ENCODE data around the gene AMFR. TPM values are rescaled to one million over a fixed set of nuclear protein-coding genes. Genes with fewer than 3 reads are reported as not detected.

AMFR gene
- total RNA-seq, 6 experiments from 2014 or later, result 104 to 117 (median 112) TPM

GRCh38 chr16:56420613-56421012 is 4.7 kb downstream of the AMFR start:
- no peak for DNase-seq
- Mint-ChIP-seq H3K36me3 (ENCODE audit: low read depth) (no peaks in the 10 kb centered on the region), H3K27ac (peak overlapping the region; percentile 50; the same call in 1 of the 2 replicates), H3K4me1 (ENCODE audit: low read depth) (peaks cover 45% of the 10 kb centered on the region), H3K4me3 (no peak overlapping the region), H3K27me3 (ENCODE audit: insufficient read depth) (no peaks in the 10 kb centered on the region), H3K9me3 (no peaks in the 10 kb centered on the region)
- TF ChIP-seq CTCF (IDR thresholded peaks at IDR 0.05), result no peak

GRCh38 chr16:56419740-56420548 is 5.4 kb downstream of the AMFR start:
- Mint-ChIP-seq H3K27me3 (ENCODE audit: insufficient read depth) (no peaks in the 10 kb centered on the region), H3K9me3 (no peaks in the 10 kb centered on the region), H3K36me3 (ENCODE audit: low read depth) (no peaks in the 10 kb centered on the region), H3K27ac (peak overlapping the region; percentile 50; the same call in 1 of the 2 replicates), H3K4me1 (ENCODE audit: low read depth) (peaks cover 51% of the 10 kb centered on the region), H3K4me3 (no peak overlapping the region)
- DNase-seq, result no peak
- no peak for TF ChIP-seq CTCF (IDR thresholded peaks at IDR 0.05)

GRCh38 chr16:56417138-56417537 is 8.2 kb downstream of the AMFR start:
- no peak for DNase-seq

GRCh38 chr16:56415875-56416274 is 9.5 kb downstream of the AMFR start:
- Mint-ChIP-seq H3K27me3 (ENCODE audit: insufficient read depth) (no peaks in the 10 kb centered on the region), H3K27ac (no peak overlapping the region), H3K4me3 (no peak overlapping the region), H3K36me3 (ENCODE audit: low read depth) (peaks cover 7% of the 10 kb centered on the region; the same call in 1 of the 2 replicates), H3K4me1 (ENCODE audit: low read depth) (peaks cover 24% of the 10 kb centered on the region), H3K9me3 (no peaks in the 10 kb centered on the region)
- TF ChIP-seq CTCF (IDR thresholded peaks at IDR 0.05), result no peak
- DNase-seq, result no peak

More at GRCh38 chr16:56417138-56417537, 8.2 kb downstream of the AMFR start:
- Mint-ChIP-seq H3K4me3 (no peak overlapping the region), H3K27ac (no peak overlapping the region), H3K4me1 (ENCODE audit: low read depth) (peaks cover 33% of the 10 kb centered on the region), H3K36me3 (ENCODE audit: low read depth) (no peaks in the 10 kb centered on the region), H3K9me3 (no peaks in the 10 kb centered on the region), H3K27me3 (ENCODE audit: insufficient read depth) (no peaks in the 10 kb centered on the region)
- no peak for TF ChIP-seq CTCF (IDR thresholded peaks at IDR 0.05)

- Mint-ChIP-seq H3K36me3 (ENCODE audit: low read depth) (peaks cover 10% of the 10 kb centered on the region; the same call in 1 of the 2 replicates), H3K9me3 (no peaks in the 10 kb centered on the region), H3K27me3 (ENCODE audit: insufficient read depth) (no peaks in the 10 kb centered on the region), H3K27ac (no peak overlapping the region), H3K4me3 (no peak overlapping the region), H3K4me1 (ENCODE audit: low read depth) (peaks cover 15% of the 10 kb centered on the region)
- TF ChIP-seq CTCF (IDR thresholded peaks at IDR 0.05), result no peak
- no peak for DNase-seq
Measured at GRCh38 chr16:56414366-56414765, 11.0 kb downstream of the AMFR start.
